Activated CD8-positive, alpha-beta memory T cell treated with anti-CD3 and anti-CD28 coated beads, Interleukin-2, amount 50 U/mL, for 1 hour (primary cell): ENCODE results near the gene KLF6.

Experiments
- DNase-seq: peaks from one replicate; pipeline ENCODE4 v3.0.0-alpha.2; 2020; ENCODE audit errors: extremely low read depth

The KLF6 gene

GRCh38 chr10:3811291-3811870, 26.4 kb upstream of the KLF6 start:
- no peak for DNase-seq

GRCh38 chr10:3808689-3809199, 23.7 kb upstream of the KLF6 start:
- no peak for DNase-seq

- no peak for DNase-seq
Measured at GRCh38 chr10:3807928-3808496, 23.0 kb upstream of the KLF6 start.

GRCh38 chr10:3807211-3807927, 22.4 kb upstream of the KLF6 start:
- DNase-seq, result no peak

GRCh38 chr10:3806603-3807002, 21.6 kb upstream of the KLF6 start:
- no peak for DNase-seq

GRCh38 chr10:3805791-3806461, 20.9 kb upstream of the KLF6 start:
- no peak for DNase-seq

GRCh38 chr10:3805201-3805790, 20.3 kb upstream of the KLF6 start:
- DNase-seq, result no peak

GRCh38 chr10:3803927-3804741, 19.1 kb upstream of the KLF6 start:
- no peak for DNase-seq

- no peak for DNase-seq
Measured at GRCh38 chr10:3803295-3803926, 18.4 kb upstream of the KLF6 start.

- DNase-seq, result no peak
Measured at GRCh38 chr10:3802526-3803265, 17.7 kb upstream of the KLF6 start.

- no peak for DNase-seq
Measured at GRCh38 chr10:3801558-3802192, 16.7 kb upstream of the KLF6 start.

GRCh38 chr10:3800586-3800985, 15.6 kb upstream of the KLF6 start:
- DNase-seq, result no peak

GRCh38 chr10:3797750-3798149, 12.7 kb upstream of the KLF6 start:
- no peak for DNase-seq

GRCh38 chr10:3793553-3793952, 8.5 kb upstream of the KLF6 start:
- no peak for DNase-seq

- no peak for DNase-seq
Measured at GRCh38 chr10:3792710-3793219, 7.8 kb upstream of the KLF6 start.

- no peak for DNase-seq
Measured at GRCh38 chr10:3791974-3792633, 7.1 kb upstream of the KLF6 start.

- no peak for DNase-seq
Measured at GRCh38 chr10:3790858-3791257, 5.8 kb upstream of the KLF6 start.

GRCh38 chr10:3790272-3790671, 5.3 kb upstream of the KLF6 start:
- DNase-seq, result no peak

- DNase-seq, result no peak
Measured at GRCh38 chr10:3789621-3790020, 4.6 kb upstream of the KLF6 start.
